Liver (tissue), 9 donors: ENCODE measurements around the gene PODNL1. TPM values are rescaled to one million over a fixed set of nuclear protein-coding genes. Genes with fewer than 3 reads are reported as not detected.

Experiments used
- DNase-seq: peaks from one replicate; pipeline ENCODE4 v3.0.0-alpha.2; 2017; ENCODE audit warnings: low spot score
- H3K27ac ChIP-seq, 2 donors: one replicate each; pipeline ENCODE4 v1.7.0; 2013; ENCODE audit warnings: inconsistent platforms in 2 of 2, low read length in 2 of 2, control low read depth in 1 of 2, low read depth in 1 of 2, mild to moderate bottlenecking in 1 of 2
- H3K27me3 ChIP-seq, 4 donors: one replicate each; pipeline versions ENCODE4 v1.6.1 to v1.7.0; 2013; ENCODE audit warnings: low read length in 3 of 4, inconsistent platforms in 1 of 4, mild to moderate bottlenecking in 1 of 4, moderate library complexity in 1 of 4; ENCODE audit not compliant: control insufficient read depth in 4 of 4, insufficient read depth in 4 of 4
- H3K36me3 ChIP-seq, 4 donors: one replicate each; pipeline versions ENCODE4 v1.6.1 to v1.7.0; 2013; ENCODE audit warnings: low read length in 3 of 4, mild to moderate bottlenecking in 3 of 4, low read depth in 1 of 4, moderate library complexity in 1 of 4; ENCODE audit not compliant: control insufficient read depth in 4 of 4, insufficient read depth in 3 of 4
- H3K4me1 ChIP-seq, 4 donors: one replicate each; pipeline versions ENCODE4 v1.6.1 to v1.7.0; 2013; ENCODE audit warnings: low read length in 3 of 4, mild to moderate bottlenecking in 3 of 4, moderate library complexity in 1 of 4; ENCODE audit not compliant: control insufficient read depth in 4 of 4, insufficient read depth in 4 of 4
- H3K4me3 ChIP-seq, 3 donors: one replicate each; pipeline versions ENCODE4 v1.6.1 to v1.7.0; 2013; ENCODE audit warnings: low read length in 3 of 3, control low read depth in 1 of 3, low read depth in 1 of 3, mild to moderate bottlenecking in 1 of 3
- H3K9ac ChIP-seq, 2 donors: one replicate each; pipeline ENCODE4 v1.7.0; 2013; ENCODE audit warnings: low read length in 2 of 2, mild to moderate bottlenecking in 2 of 2, moderate library complexity in 2 of 2, control low read depth in 1 of 2, low read depth in 1 of 2
- H3K9me3 ChIP-seq, 4 donors: one replicate each; pipeline versions ENCODE4 v1.6.1 to v1.7.0; 2013; ENCODE audit warnings: low read length in 3 of 4; ENCODE audit not compliant: control insufficient read depth in 4 of 4
- FOXA1 ChIP-seq: IDR thresholded peaks from 2 replicates; pipeline ENCODE4 v1.6.1; 2016; ENCODE audit warnings: antibody characterized with exemption
- FOXA2 ChIP-seq: IDR thresholded peaks from 2 replicates; pipeline ENCODE4 v1.6.1; 2016; ENCODE audit warnings: antibody characterized with exemption
- HNF4A ChIP-seq, 2 donors: conservative IDR thresholded peaks; 2 replicates each; pipeline ENCODE4 v1.6.1; 2016; ENCODE audit warnings: antibody characterized with exemption in 2 of 2, mild to moderate bottlenecking in 2 of 2
- JUND ChIP-seq, 2 donors: IDR thresholded peaks; 2 replicates each; pipeline ENCODE4 v1.6.1; 2016; ENCODE audit warnings: antibody characterized with exemption in 2 of 2
- NR2F2 ChIP-seq: IDR thresholded peaks from 2 replicates; pipeline ENCODE4 v1.6.1; 2016; ENCODE audit warnings: antibody characterized with exemption
- RAD21 ChIP-seq, 2 donors: IDR thresholded peaks; 2 replicates each; pipeline ENCODE4 v1.6.1; 2016; ENCODE audit warnings: antibody characterized with exemption in 2 of 2, mild to moderate bottlenecking in 2 of 2
- SP1 ChIP-seq: IDR thresholded peaks from 2 replicates; pipeline ENCODE4 v1.6.1; 2018; ENCODE audit warnings: antibody characterized with exemption, mild to moderate bottlenecking
- TAF1 ChIP-seq: conservative IDR thresholded peaks from 2 replicates; pipeline ENCODE4 v1.6.1; 2016; ENCODE audit warnings: antibody characterized with exemption, mild to moderate bottlenecking
- YY1 ChIP-seq: IDR thresholded peaks from 2 replicates; pipeline ENCODE4 v1.6.1; 2016; ENCODE audit warnings: antibody characterized with exemption, mild to moderate bottlenecking
- ZBTB33 ChIP-seq: IDR thresholded peaks from 2 replicates; pipeline ENCODE4 v1.6.1; 2016; ENCODE audit warnings: antibody characterized with exemption
- whole genome bisulfite sequencing: extraction: QIAGEN DNeasy Blood & Tissue Kit; methylation state at CpG from one replicate; pipeline ENCODE4 v1.1.7; 2013; 5-methylcytosine and 5-hydroxymethylcytosine counted together
- polyA plus RNA-seq, 2 donors: library from polyadenylated mRNA; stranded (reverse) in 1 of 2; unstranded in 1 of 2; fragments of 200-250 nt in 1 of 2; fragments of >200 nt in 1 of 2; fragmentation: Nextera tagmentation in 1 of 2; extraction: Ambion mirVana in 1 of 2; gene quantifications; one replicate each; pipeline versions ENCODE4 v1.2.1 to v1.2.3, GENCODE V29; 2013 to 2015
- total RNA-seq, 2 donors: library from RNA; depleted of rRNA; stranded (reverse); fragments of >200 nt; gene quantifications; one replicate each; pipeline ENCODE4 v1.2.3, GENCODE V29; 2014
- TF ChIP-seq, protein P1 (sequence below): IDR thresholded peaks from 2 replicates; pipeline ENCODE4 v1.6.1; 2016; ENCODE audit warnings: antibody characterized with exemption
- TF ChIP-seq, protein P2 (sequence below): IDR thresholded peaks from 2 replicates; pipeline ENCODE4 v1.6.1; 2016; ENCODE audit warnings: antibody characterized with exemption
- TF ChIP-seq, protein P3 (sequence below): fragments of 150-350 bp; IDR thresholded peaks from 2 replicates; pipeline ENCODE4 v1.5.1; 2017; ENCODE audit warnings: improper control_type of control experiment, low read depth, low read length; ENCODE audit not compliant: missing input control
- TF ChIP-seq, protein P4 (sequence below): IDR thresholded peaks from 2 replicates; pipeline ENCODE4 v1.6.1; 2016; ENCODE audit warnings: antibody characterized with exemption, mild to moderate bottlenecking
- donor health status: healthy.
- donor health status: healthy.
- donor health status: healthy.
- donor health status: healthy.
- donor health status: healthy.

Gene PODNL1
- total and polyA plus RNA-seq, 4 donors: 0.30 TPM; not detected in 3

GRCh38 chr19:13952931-13953531, 14.8 kb upstream of the PODNL1 start:
- no peaks in the 10 kb centered on the region for H3K27me3 ChIP-seq
- DNase-seq: peak; percentile 62
- H3K4me3 ChIP-seq: peak overlapping the region; percentile 54 to 80 (median 80)
- H3K4me1 ChIP-seq: peaks cover 2 to 17% (median 14%) of the 10 kb centered on the region in 4 donors
- no peak overlapping the region for H3K27ac ChIP-seq
- H3K36me3 ChIP-seq: peaks cover 10 to 25% (median 13%) of the 10 kb centered on the region in 4 donors
- WGBS: 17% methylated on average over 13 of the region's 13 CpGs
- peak overlapping the region; percentile 13 to 53 for H3K9ac ChIP-seq
- TF ChIP-seq YY1 (no peak), FOXA1 (no peak), NR2F2 (no peak), TAF1 (no peak), RAD21 (IDR thresholded peaks at IDR 0.05) (no peak), SP1 (no peak), HNF4A (conservative IDR thresholded peaks at IDR 0.05) (no peak), ZBTB33 (no peak), JUND (IDR thresholded peaks at IDR 0.05) (no peak), FOXA2 (no peak)
- TF ChIP-seq, protein P1, sequence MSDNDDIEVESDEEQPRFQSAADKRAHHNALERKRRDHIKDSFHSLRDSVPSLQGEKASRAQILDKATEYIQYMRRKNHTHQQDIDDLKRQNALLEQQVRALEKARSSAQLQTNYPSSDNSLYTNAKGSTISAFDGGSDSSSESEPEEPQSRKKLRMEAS: no peak
- TF ChIP-seq, protein P2, sequence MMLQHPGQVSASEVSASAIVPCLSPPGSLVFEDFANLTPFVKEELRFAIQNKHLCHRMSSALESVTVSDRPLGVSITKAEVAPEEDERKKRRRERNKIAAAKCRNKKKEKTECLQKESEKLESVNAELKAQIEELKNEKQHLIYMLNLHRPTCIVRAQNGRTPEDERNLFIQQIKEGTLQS: no peak
- TF ChIP-seq, protein P3, sequence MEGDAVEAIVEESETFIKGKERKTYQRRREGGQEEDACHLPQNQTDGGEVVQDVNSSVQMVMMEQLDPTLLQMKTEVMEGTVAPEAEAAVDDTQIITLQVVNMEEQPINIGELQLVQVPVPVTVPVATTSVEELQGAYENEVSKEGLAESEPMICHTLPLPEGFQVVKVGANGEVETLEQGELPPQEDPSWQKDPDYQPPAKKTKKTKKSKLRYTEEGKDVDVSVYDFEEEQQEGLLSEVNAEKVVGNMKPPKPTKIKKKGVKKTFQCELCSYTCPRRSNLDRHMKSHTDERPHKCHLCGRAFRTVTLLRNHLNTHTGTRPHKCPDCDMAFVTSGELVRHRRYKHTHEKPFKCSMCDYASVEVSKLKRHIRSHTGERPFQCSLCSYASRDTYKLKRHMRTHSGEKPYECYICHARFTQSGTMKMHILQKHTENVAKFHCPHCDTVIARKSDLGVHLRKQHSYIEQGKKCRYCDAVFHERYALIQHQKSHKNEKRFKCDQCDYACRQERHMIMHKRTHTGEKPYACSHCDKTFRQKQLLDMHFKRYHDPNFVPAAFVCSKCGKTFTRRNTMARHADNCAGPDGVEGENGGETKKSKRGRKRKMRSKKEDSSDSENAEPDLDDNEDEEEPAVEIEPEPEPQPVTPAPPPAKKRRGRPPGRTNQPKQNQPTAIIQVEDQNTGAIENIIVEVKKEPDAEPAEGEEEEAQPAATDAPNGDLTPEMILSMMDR: no peak
- TF ChIP-seq, protein P4, sequence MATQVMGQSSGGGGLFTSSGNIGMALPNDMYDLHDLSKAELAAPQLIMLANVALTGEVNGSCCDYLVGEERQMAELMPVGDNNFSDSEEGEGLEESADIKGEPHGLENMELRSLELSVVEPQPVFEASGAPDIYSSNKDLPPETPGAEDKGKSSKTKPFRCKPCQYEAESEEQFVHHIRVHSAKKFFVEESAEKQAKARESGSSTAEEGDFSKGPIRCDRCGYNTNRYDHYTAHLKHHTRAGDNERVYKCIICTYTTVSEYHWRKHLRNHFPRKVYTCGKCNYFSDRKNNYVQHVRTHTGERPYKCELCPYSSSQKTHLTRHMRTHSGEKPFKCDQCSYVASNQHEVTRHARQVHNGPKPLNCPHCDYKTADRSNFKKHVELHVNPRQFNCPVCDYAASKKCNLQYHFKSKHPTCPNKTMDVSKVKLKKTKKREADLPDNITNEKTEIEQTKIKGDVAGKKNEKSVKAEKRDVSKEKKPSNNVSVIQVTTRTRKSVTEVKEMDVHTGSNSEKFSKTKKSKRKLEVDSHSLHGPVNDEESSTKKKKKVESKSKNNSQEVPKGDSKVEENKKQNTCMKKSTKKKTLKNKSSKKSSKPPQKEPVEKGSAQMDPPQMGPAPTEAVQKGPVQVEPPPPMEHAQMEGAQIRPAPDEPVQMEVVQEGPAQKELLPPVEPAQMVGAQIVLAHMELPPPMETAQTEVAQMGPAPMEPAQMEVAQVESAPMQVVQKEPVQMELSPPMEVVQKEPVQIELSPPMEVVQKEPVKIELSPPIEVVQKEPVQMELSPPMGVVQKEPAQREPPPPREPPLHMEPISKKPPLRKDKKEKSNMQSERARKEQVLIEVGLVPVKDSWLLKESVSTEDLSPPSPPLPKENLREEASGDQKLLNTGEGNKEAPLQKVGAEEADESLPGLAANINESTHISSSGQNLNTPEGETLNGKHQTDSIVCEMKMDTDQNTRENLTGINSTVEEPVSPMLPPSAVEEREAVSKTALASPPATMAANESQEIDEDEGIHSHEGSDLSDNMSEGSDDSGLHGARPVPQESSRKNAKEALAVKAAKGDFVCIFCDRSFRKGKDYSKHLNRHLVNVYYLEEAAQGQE: no peak
- no peaks in the 10 kb centered on the region for H3K9me3 ChIP-seq
